ENCODE measurements around the gene GTF2A1L. TPM values are rescaled to one million over a fixed set of nuclear protein-coding genes. Genes with fewer than 3 reads are reported as not detected.
A peak's percentile ranks its signal among the peaks of the same experiment; 100 is the strongest.

GTF2A1L gene
- total RNA-seq, 1 donor from 2014 or later, result not detected

DNA sequence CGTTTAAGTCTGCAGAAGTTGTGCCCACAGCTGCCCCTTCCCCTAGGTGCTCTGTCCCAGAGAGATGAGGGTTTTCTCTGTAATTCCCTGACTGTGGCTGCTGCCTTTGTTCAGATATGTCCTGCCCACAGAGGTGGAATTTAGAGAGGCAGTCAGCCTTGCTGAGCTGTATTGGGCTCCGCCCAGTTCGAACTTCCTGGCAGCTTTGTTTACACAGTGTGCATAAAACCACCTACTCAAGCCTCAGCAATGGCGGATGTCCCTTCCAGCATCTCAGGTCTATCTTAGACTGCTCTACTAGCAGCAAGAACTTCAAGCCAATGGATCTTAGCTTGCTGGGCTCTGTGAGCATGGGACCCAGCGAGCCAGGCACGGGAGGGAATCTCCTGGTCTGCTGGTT is 89.8 kb downstream of the GTF2A1L start:
- no peak overlapping the region for H3K4me3 Mint-ChIP-seq (ENCODE audit: unreplicated experiment)
- no peak overlapping the region for H3K27ac Mint-ChIP-seq (ENCODE audit: unreplicated experiment)
- Histone ChIP-seq H3K4me3 (ENCODE audit: insufficient read depth, low read depth, low read length) (no peak overlapping the region), H3K36me3 (ENCODE audit: insufficient read depth, low read length) (no peaks in the 10 kb centered on the region), H3K4me1 (ENCODE audit: insufficient read depth, low read length) (no peaks in the 10 kb centered on the region), H3K27me3 (ENCODE audit: insufficient read depth, low read length) (no peaks in the 10 kb centered on the region), H3K9ac (ENCODE audit: low read length) (no peak overlapping the region), H3K4me2 (ENCODE audit: low read length) (no peak overlapping the region), H2AFZ (ENCODE audit: low read depth, low read length) (peak overlapping the region; percentile 47), H4K20me1 (ENCODE audit: insufficient read depth, low read length) (no peaks in the 10 kb centered on the region), H3K27ac (ENCODE audit: low read depth, low read length) (no peak overlapping the region), H3K79me2 (ENCODE audit: insufficient read depth, low read length) (no peaks in the 10 kb centered on the region), H3K9me3 (ENCODE audit: insufficient read depth, low read depth, low read length) (no peaks in the 10 kb centered on the region)
- FAIRE-seq (no peak), DNase-seq (ENCODE audit: low read depth) (no peak)
- TF ChIP-seq CTCF (IDR thresholded peaks at IDR 0.05; ENCODE audit: insufficient read depth, low read depth, low read length) (no peak), EZH2 (IDR thresholded peaks at IDR 0.05; ENCODE audit: insufficient read depth, low read length) (no peak)
- no peaks in the 10 kb centered on the region for H3K36me3 Mint-ChIP-seq (ENCODE audit: low read depth, unreplicated experiment)
- H3K4me1 Mint-ChIP-seq (ENCODE audit: low read depth, unreplicated experiment), result no peaks in the 10 kb centered on the region
- H3K27me3 Mint-ChIP-seq (ENCODE audit: low read depth, unreplicated experiment), result no peaks in the 10 kb centered on the region
- peaks cover 10% of the 10 kb centered on the region for H3K9me3 Mint-ChIP-seq (ENCODE audit: unreplicated experiment)

- Mint-ChIP-seq H3K4me1 (ENCODE audit: low read depth, unreplicated experiment) (peaks cover 2% of the 10 kb centered on the region), H3K27me3 (ENCODE audit: low read depth, unreplicated experiment) (no peaks in the 10 kb centered on the region), H3K9me3 (ENCODE audit: unreplicated experiment) (no peaks in the 10 kb centered on the region), H3K36me3 (ENCODE audit: low read depth, unreplicated experiment) (no peaks in the 10 kb centered on the region), H3K4me3 (ENCODE audit: unreplicated experiment) (no peak overlapping the region), H3K27ac (ENCODE audit: unreplicated experiment) (no peak overlapping the region)
- H4K20me1 ChIP-seq (ENCODE audit: insufficient read depth, low read length), result no peaks in the 10 kb centered on the region
- H3K4me3 ChIP-seq (ENCODE audit: insufficient read depth, low read depth, low read length), result no peak overlapping the region
- no peak overlapping the region for H2AFZ ChIP-seq (ENCODE audit: low read depth, low read length)
- no peak overlapping the region for H3K27ac ChIP-seq (ENCODE audit: low read depth, low read length)
- DNase-seq (ENCODE audit: low read depth), result no peak
- no peak overlapping the region for H3K9ac ChIP-seq (ENCODE audit: low read length)
- H3K4me1 ChIP-seq (ENCODE audit: insufficient read depth, low read length), result no peaks in the 10 kb centered on the region
- no peaks in the 10 kb centered on the region for H3K36me3 ChIP-seq (ENCODE audit: insufficient read depth, low read length)
- H3K79me2 ChIP-seq (ENCODE audit: insufficient read depth, low read length), result no peaks in the 10 kb centered on the region
- FAIRE-seq, result no peak
- TF ChIP-seq CTCF (IDR thresholded peaks at IDR 0.05; ENCODE audit: insufficient read depth, low read depth, low read length) (no peak), EZH2 (IDR thresholded peaks at IDR 0.05; ENCODE audit: insufficient read depth, low read length) (no peak)
- no peaks in the 10 kb centered on the region for H3K27me3 ChIP-seq (ENCODE audit: insufficient read depth, low read length)
- H3K4me2 ChIP-seq (ENCODE audit: low read length), result no peak overlapping the region
- no peaks in the 10 kb centered on the region for H3K9me3 ChIP-seq (ENCODE audit: insufficient read depth, low read depth, low read length)
Observed at GRCh38 chr2:48709096-48710034, 91.7 kb downstream of the GTF2A1L start.

GRCh38 chr2:48711343-48711742 is 93.7 kb downstream of the GTF2A1L start:
- Mint-ChIP-seq H3K4me1 (ENCODE audit: low read depth, unreplicated experiment) (peaks cover 17% of the 10 kb centered on the region), H3K9me3 (ENCODE audit: unreplicated experiment) (no peaks in the 10 kb centered on the region), H3K27me3 (ENCODE audit: low read depth, unreplicated experiment) (no peaks in the 10 kb centered on the region), H3K27ac (ENCODE audit: unreplicated experiment) (no peak overlapping the region), H3K36me3 (ENCODE audit: low read depth, unreplicated experiment) (no peaks in the 10 kb centered on the region), H3K4me3 (ENCODE audit: unreplicated experiment) (no peak overlapping the region)
- DNase-seq (ENCODE audit: low read depth), result no peak
- no peaks in the 10 kb centered on the region for H3K27me3 ChIP-seq (ENCODE audit: insufficient read depth, low read length)
- no peaks in the 10 kb centered on the region for H3K9me3 ChIP-seq (ENCODE audit: insufficient read depth, low read depth, low read length)
- no peaks in the 10 kb centered on the region for H4K20me1 ChIP-seq (ENCODE audit: insufficient read depth, low read length)
- no peak overlapping the region for H3K4me2 ChIP-seq (ENCODE audit: low read length)
- no peaks in the 10 kb centered on the region for H3K36me3 ChIP-seq (ENCODE audit: insufficient read depth, low read length)
- H3K9ac ChIP-seq (ENCODE audit: low read length), result no peak overlapping the region
- TF ChIP-seq CTCF (IDR thresholded peaks at IDR 0.05; ENCODE audit: insufficient read depth, low read depth, low read length) (no peak), EZH2 (IDR thresholded peaks at IDR 0.05; ENCODE audit: insufficient read depth, low read length) (no peak)
- H3K4me3 ChIP-seq (ENCODE audit: insufficient read depth, low read depth, low read length), result no peak overlapping the region
- H3K27ac ChIP-seq (ENCODE audit: low read depth, low read length), result no peak overlapping the region
- H2AFZ ChIP-seq (ENCODE audit: low read depth, low read length), result no peak overlapping the region
- peaks cover 7% of the 10 kb centered on the region for H3K4me1 ChIP-seq (ENCODE audit: insufficient read depth, low read length)
- FAIRE-seq, result no peak
- no peaks in the 10 kb centered on the region for H3K79me2 ChIP-seq (ENCODE audit: insufficient read depth, low read length)
